Kidney epithelial cell (primary cell): ENCODE results near the gene EPG5. TPM values are rescaled to one million over a fixed set of nuclear protein-coding genes. Genes with fewer than 3 reads are reported as not detected.
A peak's percentile ranks its signal among the peaks of the same experiment; 100 is the strongest.
"Not testable (repeated sequence)": the region's sequence is repeated elsewhere in the genome, so short reads cannot be mapped to it uniquely, and the experiment has no call there.

Source experiments
- DNase-seq: peaks from one replicate; pipeline ENCODE4 v3.0.0-alpha.2; 2010; ENCODE audit warnings: low read depth
- H3K27me3 ChIP-seq: 2 replicates; pipeline ENCODE4 v1.6.0; 2011; ENCODE audit warnings: low read length; ENCODE audit not compliant: control insufficient read depth, insufficient read depth
- H3K36me3 ChIP-seq: 2 replicates; pipeline ENCODE4 v1.5.1; 2011; ENCODE audit warnings: low read length; ENCODE audit not compliant: control insufficient read depth, insufficient read depth
- H3K4me3 ChIP-seq: 2 replicates; pipeline ENCODE4 v1.5.1; 2011; ENCODE audit warnings: low read depth, mild to moderate bottlenecking, control low read depth, low read length
- total RNA-seq: library from RNA; depleted of rRNA; stranded (reverse); fragments of >200 nt; gene quantifications from 2 replicates; pipeline ENCODE4 v1.2.3, GENCODE V29; 2015
- TF ChIP-seq, protein P1 (sequence below): IDR thresholded peaks from 2 replicates; pipeline ENCODE4 v1.5.1; 2011; ENCODE audit warnings: mild to moderate bottlenecking, moderate library complexity, low read length, control low read depth, inconsistent platforms; ENCODE audit not compliant: insufficient read depth, poor library complexity, severe bottlenecking

EPG5 gene
- total RNA-seq, 1 donor from 2014 or later = 38.2 TPM

DNA sequence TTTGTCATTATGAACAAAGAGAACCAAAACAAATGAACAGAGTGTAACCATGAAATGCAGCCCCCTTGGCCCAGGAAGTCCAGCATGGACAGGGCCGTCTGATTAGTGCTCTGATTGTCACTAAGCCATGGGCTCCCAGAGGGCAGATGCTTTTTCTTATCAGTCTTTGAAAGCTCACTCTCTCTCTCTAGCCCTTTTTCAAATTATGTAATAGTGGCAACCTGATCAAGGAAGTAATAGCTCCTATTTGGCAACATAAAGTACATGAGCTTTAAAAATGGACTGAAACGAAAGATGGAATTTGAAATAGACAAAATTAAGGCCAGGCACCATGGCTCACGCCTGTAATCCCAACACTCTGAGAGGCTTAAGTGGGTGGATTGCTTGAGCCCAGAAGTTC, 32.4 kb upstream of the EPG5 start:
- DNase-seq = no peak

DNA sequence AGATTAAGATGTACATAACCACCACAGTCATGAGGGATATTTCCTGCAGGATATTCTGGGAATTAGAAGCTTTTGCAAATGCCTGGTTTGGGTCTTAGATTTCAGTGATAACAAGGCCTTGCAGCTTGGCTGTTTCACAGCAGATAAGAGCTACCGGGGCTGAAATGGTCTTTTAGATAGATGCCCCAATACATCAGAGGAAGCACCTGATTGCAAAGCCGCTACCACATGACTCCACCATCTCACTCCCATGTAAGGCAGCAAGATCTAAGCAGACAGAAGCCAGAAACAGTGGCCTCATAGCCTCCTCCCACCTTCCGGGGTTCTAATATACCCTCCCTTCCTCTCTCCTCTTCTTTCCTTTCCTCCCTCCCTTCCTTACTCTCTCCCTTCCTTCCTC, 31.1 kb upstream of the EPG5 start:
- Histone ChIP-seq H3K27me3 (no peaks in the 10 kb centered on the region), H3K36me3 (no peaks in the 10 kb centered on the region), H3K4me3 (no peak overlapping the region)
- TF ChIP-seq, protein P1, sequence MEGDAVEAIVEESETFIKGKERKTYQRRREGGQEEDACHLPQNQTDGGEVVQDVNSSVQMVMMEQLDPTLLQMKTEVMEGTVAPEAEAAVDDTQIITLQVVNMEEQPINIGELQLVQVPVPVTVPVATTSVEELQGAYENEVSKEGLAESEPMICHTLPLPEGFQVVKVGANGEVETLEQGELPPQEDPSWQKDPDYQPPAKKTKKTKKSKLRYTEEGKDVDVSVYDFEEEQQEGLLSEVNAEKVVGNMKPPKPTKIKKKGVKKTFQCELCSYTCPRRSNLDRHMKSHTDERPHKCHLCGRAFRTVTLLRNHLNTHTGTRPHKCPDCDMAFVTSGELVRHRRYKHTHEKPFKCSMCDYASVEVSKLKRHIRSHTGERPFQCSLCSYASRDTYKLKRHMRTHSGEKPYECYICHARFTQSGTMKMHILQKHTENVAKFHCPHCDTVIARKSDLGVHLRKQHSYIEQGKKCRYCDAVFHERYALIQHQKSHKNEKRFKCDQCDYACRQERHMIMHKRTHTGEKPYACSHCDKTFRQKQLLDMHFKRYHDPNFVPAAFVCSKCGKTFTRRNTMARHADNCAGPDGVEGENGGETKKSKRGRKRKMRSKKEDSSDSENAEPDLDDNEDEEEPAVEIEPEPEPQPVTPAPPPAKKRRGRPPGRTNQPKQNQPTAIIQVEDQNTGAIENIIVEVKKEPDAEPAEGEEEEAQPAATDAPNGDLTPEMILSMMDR = no peak
- DNase-seq = no peak

More for the DNA sequence above, 32.4 kb upstream of the EPG5 start:
- TF ChIP-seq, protein P1 = no peak
- Histone ChIP-seq H3K4me3 (no peak overlapping the region), H3K27me3 (no peaks in the 10 kb centered on the region), H3K36me3 (no peaks in the 10 kb centered on the region)

DNA sequence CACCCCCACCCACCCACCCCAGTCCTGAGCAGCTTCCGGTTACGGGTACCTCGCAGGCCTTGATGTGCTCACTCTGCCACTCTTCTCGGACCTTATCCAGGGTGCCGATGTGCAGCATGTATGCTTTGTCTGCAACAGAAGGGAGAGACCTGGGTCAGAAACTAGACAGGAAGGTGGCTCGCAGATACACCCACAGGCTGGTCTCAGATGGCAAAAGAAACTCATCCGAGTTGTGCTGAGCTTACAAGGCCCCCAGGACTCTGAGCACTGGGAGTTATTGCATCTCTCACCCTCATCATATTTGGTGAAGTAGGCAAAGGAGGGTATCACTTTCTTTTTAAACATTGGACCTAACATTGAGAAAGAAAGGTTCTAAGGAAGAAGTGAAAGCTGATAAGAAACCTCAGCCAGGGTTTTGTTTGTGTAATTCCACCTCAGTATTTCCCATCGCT, 30.6 kb upstream of the EPG5 start:
- no peaks in the 10 kb centered on the region for H3K36me3 ChIP-seq
- TF ChIP-seq, protein P1 = no peak
- no peak overlapping the region for H3K4me3 ChIP-seq
- no peak for DNase-seq
- H3K27me3 ChIP-seq = no peaks in the 10 kb centered on the region

DNA sequence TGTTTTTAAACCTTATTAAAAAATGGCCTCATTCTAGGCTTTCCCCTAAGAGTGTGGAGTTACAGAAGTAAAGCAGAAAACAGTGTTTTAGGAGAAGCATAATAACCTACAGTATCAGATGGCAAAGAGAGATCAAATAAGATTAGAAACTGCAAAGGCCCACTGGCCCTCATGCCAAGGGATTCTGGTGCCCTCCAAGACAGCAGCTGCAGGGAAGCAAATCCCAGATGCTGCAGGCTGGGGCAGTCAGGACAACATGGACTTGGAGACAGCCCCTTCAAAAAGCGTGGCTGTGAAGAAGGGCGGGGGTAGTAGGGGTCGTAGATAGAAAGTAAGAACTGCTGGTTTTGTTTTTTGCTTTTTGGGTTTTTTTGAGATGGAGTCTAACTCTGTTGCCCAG, 28.3 kb upstream of the EPG5 start:
- no peak for DNase-seq
- Histone ChIP-seq H3K27me3 (no peaks in the 10 kb centered on the region), H3K36me3 (no peaks in the 10 kb centered on the region), H3K4me3 (no peak overlapping the region)
- TF ChIP-seq, protein P1 = no peak

DNA sequence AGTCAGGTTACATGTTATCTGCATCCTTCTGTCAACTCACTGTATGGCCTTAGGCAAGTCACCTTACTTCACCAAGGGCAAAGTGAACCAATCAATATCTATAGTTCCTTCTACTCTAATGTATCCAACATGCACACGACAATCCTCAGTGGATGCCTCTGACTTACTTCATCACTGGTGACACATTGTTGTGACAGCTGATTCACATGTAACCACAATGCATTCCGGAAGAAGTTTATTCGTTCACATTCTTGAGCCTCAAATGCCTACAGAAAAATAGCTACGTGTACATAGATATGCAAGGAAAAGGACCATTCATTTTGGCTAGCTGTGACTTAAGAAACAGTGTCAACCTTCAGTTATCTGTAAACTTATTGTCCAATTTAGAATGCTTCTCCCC, 26.3 kb upstream of the EPG5 start:
- H3K27me3 ChIP-seq = no peaks in the 10 kb centered on the region
- no peaks in the 10 kb centered on the region for H3K36me3 ChIP-seq
- H3K4me3 ChIP-seq = no peak overlapping the region
- DNase-seq = peak; percentile 47
- TF ChIP-seq, protein P1 = no peak

DNA sequence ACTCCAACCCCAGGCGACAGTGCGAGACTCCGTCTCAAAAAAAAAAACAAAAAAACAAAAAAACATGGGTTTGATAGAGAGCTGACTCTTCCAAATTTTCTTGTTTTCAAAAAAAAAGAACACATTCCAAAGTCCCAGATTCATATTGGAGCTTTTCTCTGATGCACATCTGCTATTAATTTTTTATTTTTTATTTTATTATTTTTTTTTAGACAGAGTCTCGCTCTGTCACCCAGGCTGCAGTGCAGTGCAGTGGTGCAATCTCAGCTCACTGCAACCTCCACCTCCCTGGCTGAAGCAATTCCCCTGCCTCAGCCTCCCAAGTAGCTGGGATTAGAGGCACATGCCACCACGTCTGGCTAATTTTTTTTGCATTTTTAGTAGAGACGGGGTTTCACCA, 25.4 kb upstream of the EPG5 start:
- not testable (repeated sequence) for DNase-seq, H3K27me3 ChIP-seq, H3K4me3 ChIP-seq, H3K36me3 ChIP-seq
